Karpas-422 (cell line): Measurements from ENCODE around the gene MOB1B. TPM values are rescaled to one million over a fixed set of nuclear protein-coding genes. Genes with fewer than 3 reads are reported as not detected.
A peak's percentile ranks its signal among the peaks of the same experiment; 100 is the strongest.
"Not testable (repeated sequence)": the region's sequence is repeated elsewhere in the genome, so short reads cannot be mapped to it uniquely, and the experiment has no call there.

Source experiments
- DNase-seq: peaks from one replicate; pipeline ENCODE4 v3.0.0-alpha.2; 2015
- H2AFZ ChIP-seq: fragments of 200-600 bp; sonication (generic); 2 replicates; pipeline ENCODE4 v1.6.1; 2014; ENCODE audit warnings: antibody characterized with exemption, low read length, mixed read lengths
- H3K27ac ChIP-seq: fragments of 200-600 bp; sonication (generic); 2 replicates; pipeline ENCODE4 v1.5.1; 2014; ENCODE audit warnings: mild to moderate bottlenecking, low read length, moderate library complexity
- H3K27me3 ChIP-seq: fragments of 200-600 bp; sonication (generic); 2 replicates; pipeline ENCODE4 v1.6.1; 2014; ENCODE audit warnings: low read length, mixed read lengths
- H3K36me3 ChIP-seq: fragments of 200-600 bp; sonication (generic); 2 replicates; pipeline ENCODE4 v1.6.1; 2014; ENCODE audit warnings: low read length, mixed read lengths; ENCODE audit not compliant: insufficient read depth
- H3K4me1 ChIP-seq: fragments of 200-600 bp; sonication (generic); 2 replicates; pipeline ENCODE4 v1.6.1; 2014; ENCODE audit warnings: mild to moderate bottlenecking, low read length, mixed read lengths
- H3K4me2 ChIP-seq: fragments of 200-600 bp; sonication (generic); 2 replicates; pipeline ENCODE4 v1.6.1; 2014; ENCODE audit warnings: low read length, low read depth, mild to moderate bottlenecking; ENCODE audit not compliant: poor library complexity, severe bottlenecking
- H3K4me3 ChIP-seq: fragments of 200-600 bp; sonication (generic); 2 replicates; pipeline ENCODE4 v1.5.1; 2014; ENCODE audit warnings: mild to moderate bottlenecking, antibody characterized with exemption, low read length, mixed read lengths
- H3K79me2 ChIP-seq: fragments of 200-600 bp; sonication (generic); 2 replicates; pipeline ENCODE4 v1.6.1; 2014; ENCODE audit warnings: mild to moderate bottlenecking, low read length, mixed read lengths
- H3K9ac ChIP-seq: fragments of 200-600 bp; sonication (generic); 2 replicates; pipeline ENCODE4 v1.6.0; 2014; ENCODE audit warnings: low read length
- H3K9me2 ChIP-seq: fragments of 200-600 bp; sonication (generic), shearing (Covaris generic); replicated peaks from 2 replicates; pipeline ENCODE4 v1.6.0; 2014; ENCODE audit warnings: mild to moderate bottlenecking, low read length, moderate library complexity; ENCODE audit not compliant: insufficient read depth
- H3K9me3 ChIP-seq: fragments of 300-700, 200-600 bp; sonication (generic); 2 replicates; pipeline ENCODE4 v1.6.1; 2014; ENCODE audit warnings: low read length, mixed read lengths
- H4K20me1 ChIP-seq: fragments of 200-600 bp; sonication (generic); 2 replicates; pipeline ENCODE4 v1.6.1; 2014; ENCODE audit warnings: mild to moderate bottlenecking, antibody characterized with exemption, low read length, low read depth; ENCODE audit not compliant: insufficient read depth
- total RNA-seq: library from RNA; depleted of rRNA; stranded (reverse); fragments of >200 nt; shearing (Covaris generic); gene quantifications from 2 replicates; pipeline ENCODE4 v1.2.3, GENCODE V29; 2014; ENCODE audit warnings: low replicate concordance

MOB1B gene
- total RNA-seq, 1 experiment from 2014 or later: 55.6 TPM

DNA sequence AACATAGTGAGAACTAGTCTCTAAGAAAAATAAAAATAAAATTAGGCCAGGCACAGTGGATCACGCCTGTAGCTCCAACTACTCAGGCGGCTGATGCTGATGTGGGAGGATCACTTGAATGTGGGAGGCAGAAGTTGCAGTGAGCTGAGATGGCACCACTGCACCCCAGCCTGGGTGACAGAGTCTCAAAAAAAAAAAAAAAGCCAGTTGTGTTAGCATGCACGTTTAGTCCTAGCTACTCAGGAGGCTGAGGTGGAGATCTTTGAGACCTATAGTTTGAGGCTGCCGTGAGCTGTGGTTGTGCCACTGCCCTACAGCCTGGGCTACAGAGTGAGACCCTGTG lies 93.8 kb downstream of the MOB1B start:
- Histone ChIP-seq H3K4me2 (peak overlapping the region; percentile 85), H2AFZ (no peak overlapping the region), H3K4me3 (peak overlapping the region; percentile 82), H4K20me1 (peaks cover 9% of the 10 kb centered on the region), H3K9me2 (no peaks in the 10 kb centered on the region), H3K27me3 (no peaks in the 10 kb centered on the region), H3K36me3 (peaks cover 37% of the 10 kb centered on the region), H3K4me1 (peaks cover 57% of the 10 kb centered on the region), H3K9ac (peak overlapping the region; percentile 94), H3K27ac (peak overlapping the region; percentile 96), H3K79me2 (peaks cover 75% of the 10 kb centered on the region), H3K9me3 (no peaks in the 10 kb centered on the region)
- DNase-seq: peak; percentile 67

DNA sequence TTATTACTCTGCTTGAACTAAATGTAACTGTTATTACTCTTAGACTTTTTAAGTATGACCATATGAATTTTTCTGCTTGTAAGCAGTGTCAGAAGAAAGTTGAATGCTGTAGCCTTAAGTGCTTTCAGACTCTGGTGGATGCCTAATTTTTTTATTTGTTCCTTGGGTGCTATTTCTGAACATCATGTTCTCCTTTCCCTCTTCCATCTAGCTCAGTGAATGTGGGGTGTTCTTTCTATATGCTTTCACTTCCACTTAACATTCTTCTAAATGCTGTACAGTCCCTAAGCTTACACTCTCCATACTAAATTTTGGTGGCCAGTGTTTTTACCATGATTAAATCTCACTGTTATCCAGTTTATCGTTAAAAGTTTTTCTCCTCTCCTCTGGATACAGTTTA lies 94.9 kb downstream of the MOB1B start:
- Histone ChIP-seq H3K9me2 (no peaks in the 10 kb centered on the region), H3K9me3 (no peaks in the 10 kb centered on the region), H3K4me1 (peaks cover 59% of the 10 kb centered on the region), H3K4me2 (peak overlapping the region; percentile 85), H3K9ac (peak overlapping the region; percentile 94), H2AFZ (no peak overlapping the region), H3K79me2 (peaks cover 86% of the 10 kb centered on the region), H3K27ac (peak overlapping the region; percentile 96), H3K4me3 (peak overlapping the region; percentile 82), H3K27me3 (no peaks in the 10 kb centered on the region), H3K36me3 (peaks cover 43% of the 10 kb centered on the region), H4K20me1 (peaks cover 9% of the 10 kb centered on the region)
- no peak for DNase-seq

DNA sequence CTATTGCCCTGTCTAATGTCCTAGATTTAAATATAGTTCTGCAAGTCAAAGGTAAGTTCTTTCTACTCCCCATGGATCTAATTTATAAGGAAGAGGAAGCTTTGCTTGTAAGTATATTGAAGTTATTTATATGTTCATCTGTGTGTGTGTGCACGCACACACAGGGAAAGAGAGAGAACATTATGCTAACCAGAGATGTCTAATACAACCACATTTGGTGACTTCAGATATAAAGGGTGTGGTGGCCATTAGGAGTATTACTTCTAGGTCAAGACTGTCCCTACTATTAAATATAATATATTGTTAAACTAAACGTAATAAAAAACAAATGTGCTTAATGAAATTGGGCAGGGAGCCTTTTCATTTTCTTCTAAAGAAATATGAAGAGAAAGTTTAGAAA lies 95.4 kb downstream of the MOB1B start:
- peaks cover 91% of the 10 kb centered on the region for H3K79me2 ChIP-seq
- H3K4me2 ChIP-seq: peak overlapping the region; percentile 85
- H3K27me3 ChIP-seq: no peaks in the 10 kb centered on the region
- DNase-seq: no peak
- H4K20me1 ChIP-seq: peaks cover 9% of the 10 kb centered on the region
- peaks cover 59% of the 10 kb centered on the region for H3K4me1 ChIP-seq
- H3K9ac ChIP-seq: peak overlapping the region; percentile 94
- peaks cover 45% of the 10 kb centered on the region for H3K36me3 ChIP-seq
- peak overlapping the region; percentile 82 for H3K4me3 ChIP-seq
- peak overlapping the region; percentile 96 for H3K27ac ChIP-seq
- no peaks in the 10 kb centered on the region for H3K9me2 ChIP-seq
- no peaks in the 10 kb centered on the region for H3K9me3 ChIP-seq
- no peak overlapping the region for H2AFZ ChIP-seq

DNA sequence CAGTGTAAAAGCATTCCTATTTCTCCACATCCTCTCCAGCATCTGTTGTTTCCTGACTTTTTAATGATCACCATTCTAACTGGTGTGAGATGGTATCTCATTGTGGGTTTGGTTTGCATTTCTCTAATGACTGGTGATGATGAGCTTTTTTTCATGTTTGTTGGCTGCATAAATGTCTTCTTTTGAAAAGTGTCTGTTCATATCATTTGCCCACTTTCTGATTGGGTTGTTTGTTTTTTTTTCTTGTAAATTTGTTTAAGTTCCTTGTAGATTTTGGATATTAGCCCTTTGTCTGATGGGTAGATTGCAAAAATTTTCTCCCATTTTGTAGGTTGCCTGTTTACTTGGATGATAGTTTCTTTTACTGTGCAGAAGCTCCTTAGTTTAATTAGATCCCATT lies 97.5 kb downstream of the MOB1B start:
- peaks cover 73% of the 10 kb centered on the region for H3K4me1 ChIP-seq
- H3K9ac ChIP-seq, H3K9me2 ChIP-seq, H3K4me2 ChIP-seq, H3K27ac ChIP-seq, DNase-seq, H3K9me3 ChIP-seq, H3K27me3 ChIP-seq, H4K20me1 ChIP-seq, H3K4me3 ChIP-seq, H2AFZ ChIP-seq: not testable (repeated sequence)
- H3K79me2 ChIP-seq: peaks cover 97% of the 10 kb centered on the region
- peaks cover 46% of the 10 kb centered on the region for H3K36me3 ChIP-seq

DNA sequence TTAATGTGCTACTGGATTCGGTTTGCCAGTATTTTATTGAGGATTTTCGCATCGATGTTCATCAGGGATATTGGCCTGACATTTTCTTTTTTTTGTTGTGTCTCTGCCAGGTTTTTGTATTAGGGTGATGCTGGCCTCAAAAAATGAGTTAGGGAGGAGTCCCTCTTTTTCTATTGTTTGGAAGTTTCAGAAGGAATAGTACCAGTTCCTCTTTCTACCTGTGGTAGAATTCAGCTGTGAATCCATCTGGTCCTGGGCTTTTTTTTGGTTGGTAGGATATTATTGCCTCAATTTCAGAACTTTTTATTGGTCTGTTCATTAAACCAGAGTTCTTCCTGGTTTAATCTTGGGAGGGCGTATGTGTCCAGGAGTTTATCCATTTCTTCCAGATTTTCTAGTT lies 99.2 kb downstream of the MOB1B start:
- DNase-seq, H3K4me2 ChIP-seq, H3K9ac ChIP-seq, H3K27me3 ChIP-seq, H3K27ac ChIP-seq, H4K20me1 ChIP-seq, H3K9me2 ChIP-seq, H3K4me3 ChIP-seq, H2AFZ ChIP-seq, H3K9me3 ChIP-seq: not testable (repeated sequence)
- H3K36me3 ChIP-seq: peaks cover 43% of the 10 kb centered on the region
- H3K4me1 ChIP-seq: peaks cover 73% of the 10 kb centered on the region
- peaks cover 97% of the 10 kb centered on the region for H3K79me2 ChIP-seq

DNA sequence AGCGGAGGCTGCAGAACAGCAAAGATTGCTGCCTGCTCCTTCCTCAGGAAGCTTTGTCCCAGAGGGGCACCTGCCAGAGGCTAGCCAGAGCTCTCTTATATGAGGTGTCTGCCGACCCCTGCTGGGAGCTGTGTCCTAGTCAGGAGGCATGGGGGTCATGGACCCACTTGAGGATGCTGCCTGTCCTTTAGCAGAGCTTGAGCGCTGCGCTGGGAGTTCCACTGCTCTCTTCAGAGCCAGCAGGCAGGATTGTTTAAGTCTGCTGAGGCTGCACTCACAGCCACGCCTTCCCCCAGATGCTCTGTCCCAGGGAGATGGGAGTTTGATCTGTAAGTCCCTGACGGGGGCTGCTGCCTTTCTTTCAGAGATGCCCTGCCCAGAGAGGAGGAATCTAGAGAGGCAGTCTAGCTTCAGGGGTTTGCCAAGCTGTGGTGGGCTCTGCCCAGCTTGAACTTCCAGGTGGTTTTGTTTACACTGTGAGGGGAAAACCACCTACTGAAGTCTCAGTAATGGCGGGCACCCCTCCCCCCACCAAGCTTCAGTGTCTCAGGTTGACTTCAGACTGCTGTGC lies 102.2 kb downstream of the MOB1B start:
- Histone ChIP-seq H2AFZ (no peak overlapping the region), H3K4me3 (no peak overlapping the region), H3K27ac (peak overlapping the region; percentile 73), H3K4me2 (no peak overlapping the region), H3K9me2 (no peaks in the 10 kb centered on the region), H3K36me3 (peaks cover 24% of the 10 kb centered on the region), H3K4me1 (peaks cover 86% of the 10 kb centered on the region), H4K20me1 (no peaks in the 10 kb centered on the region; the same call in none of the 2 replicates), H3K9ac (peak overlapping the region; percentile 40; the same call in 1 of the 2 replicates), H3K27me3 (no peaks in the 10 kb centered on the region), H3K9me3 (no peaks in the 10 kb centered on the region), H3K79me2 (peaks cover 97% of the 10 kb centered on the region)
- no peak for DNase-seq

DNA sequence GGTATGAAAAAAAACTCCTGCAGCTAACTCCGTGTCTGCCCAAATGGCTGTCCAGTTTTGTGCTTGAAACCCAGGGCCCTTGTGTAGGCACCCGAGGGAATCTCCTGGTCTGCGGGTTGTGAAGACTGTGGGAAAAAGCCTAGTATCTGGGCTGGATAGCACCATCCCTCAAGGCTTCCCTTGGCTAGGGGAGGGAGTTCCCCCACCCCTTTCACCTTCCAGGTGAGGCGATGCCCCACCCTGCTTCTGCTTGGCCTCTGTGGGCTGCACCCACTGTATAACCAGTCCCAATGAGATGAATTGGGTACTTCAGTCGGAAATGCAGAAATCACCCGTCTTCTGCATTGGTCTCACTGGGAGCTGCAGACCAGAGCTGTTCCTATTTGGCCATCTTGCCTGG lies 102.9 kb downstream of the MOB1B start:
- H3K4me2 ChIP-seq: not testable (repeated sequence)
- H3K4me1 ChIP-seq: peaks cover 92% of the 10 kb centered on the region

DNA sequence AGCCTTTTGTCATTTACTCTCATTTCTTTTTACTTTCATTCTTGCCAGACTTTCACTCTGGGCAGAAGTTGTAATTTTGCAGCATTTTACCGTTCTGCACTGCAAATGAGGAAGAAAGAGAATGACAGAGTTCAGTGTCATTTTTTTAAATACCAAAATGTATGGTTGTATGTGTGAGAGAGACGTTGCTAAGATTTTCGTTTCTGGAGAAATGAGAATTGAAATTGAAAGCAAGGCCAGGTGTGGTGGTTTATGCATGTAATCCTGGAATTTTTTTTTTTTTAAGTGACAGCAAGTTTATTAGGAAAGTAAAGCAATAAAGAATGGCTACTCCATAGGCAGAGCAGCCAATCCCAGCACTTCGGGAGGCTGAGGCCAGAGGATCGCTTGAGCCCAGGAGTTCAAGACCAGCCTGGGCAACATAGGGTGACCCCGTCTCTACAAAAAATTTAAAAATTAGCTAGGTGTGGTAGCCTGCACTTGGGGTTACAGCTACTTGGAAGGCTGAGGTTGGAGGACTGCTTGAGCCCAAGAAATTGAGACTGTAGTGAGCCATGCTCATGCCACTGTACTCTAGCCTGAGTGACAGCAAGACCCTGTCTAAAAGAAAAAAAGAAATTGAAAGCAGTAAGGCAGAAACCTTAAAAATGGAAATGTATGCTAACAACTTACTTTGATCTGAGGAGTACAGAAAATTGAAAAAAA lies 104.2 kb downstream of the MOB1B start:
- Histone ChIP-seq H3K36me3 (peaks cover 24% of the 10 kb centered on the region), H3K4me2 (peak overlapping the region; percentile 9), H3K27ac (peak overlapping the region; percentile 73), H4K20me1 (no peaks in the 10 kb centered on the region; the same call in none of the 2 replicates), H3K27me3 (no peaks in the 10 kb centered on the region), H3K9ac (no peak overlapping the region), H3K4me1 (peaks cover 84% of the 10 kb centered on the region), H3K9me3 (no peaks in the 10 kb centered on the region), H3K4me3 (no peak overlapping the region), H2AFZ (no peak overlapping the region), H3K9me2 (no peaks in the 10 kb centered on the region), H3K79me2 (peaks cover 98% of the 10 kb centered on the region)
- DNase-seq: no peak

More for the DNA sequence above, 102.9 kb downstream of the MOB1B start:
- H4K20me1 ChIP-seq, H2AFZ ChIP-seq, H3K9ac ChIP-seq, H3K9me2 ChIP-seq, H3K4me3 ChIP-seq, H3K9me3 ChIP-seq, H3K27ac ChIP-seq, DNase-seq, H3K27me3 ChIP-seq: not testable (repeated sequence)
- peaks cover 19% of the 10 kb centered on the region; the same call in 1 of the 2 replicates for H3K36me3 ChIP-seq
- peaks cover 97% of the 10 kb centered on the region for H3K79me2 ChIP-seq
